CD14-positive monocyte (primary cell): ENCODE data around the gene MICU1. TPM values are rescaled to one million over a fixed set of nuclear protein-coding genes. Genes with fewer than 3 reads are reported as not detected.

ENCODE experiments used
- DNase-seq, 3 donors: peaks; one replicate each; pipeline ENCODE4 v3.0.0-alpha.2; 2011 to 2022
- H2AFZ ChIP-seq: 2 replicates; pipeline ENCODE4 v1.6.0; 2012; ENCODE audit warnings: mild to moderate bottlenecking, low read depth, low read length, inconsistent platforms; ENCODE audit not compliant: insufficient read depth, poor library complexity, severe bottlenecking
- H3K27ac ChIP-seq, 2 donors: 1 replicate in 1 of 2; 2 replicates in 1 of 2; pipeline ENCODE4 v1.5.1; 2012 to 2013; ENCODE audit warnings: low read length in 2 of 2, control low read depth in 1 of 2, inconsistent platforms in 1 of 2, low read depth in 1 of 2, mild to moderate bottlenecking in 1 of 2
- H3K27me3 ChIP-seq, 2 donors: one replicate each; pipeline versions ENCODE4 v1.6.0 to v1.6.1; 2011 to 2013; ENCODE audit warnings: low read length in 2 of 2; ENCODE audit not compliant: control insufficient read depth in 2 of 2, insufficient read depth in 2 of 2
- H3K36me3 ChIP-seq, 2 donors: replicated peaks in 1 of 2; 1 replicate in 1 of 2; 2 replicates in 1 of 2; pipeline versions ENCODE4 v1.5.1 to v1.6.1; 2012 to 2013; ENCODE audit warnings: low read length in 2 of 2, control low read depth in 1 of 2, inconsistent platforms in 1 of 2, mild to moderate bottlenecking in 1 of 2; ENCODE audit not compliant: insufficient read depth in 2 of 2, control insufficient read depth in 1 of 2
- H3K4me1 ChIP-seq, 2 donors: 1 replicate in 1 of 2; 2 replicates in 1 of 2; pipeline versions ENCODE4 v1.5.1 to v1.6.1; 2012 to 2013; ENCODE audit warnings: low read length in 2 of 2, control low read depth in 1 of 2, inconsistent platforms in 1 of 2, mild to moderate bottlenecking in 1 of 2, moderate library complexity in 1 of 2; ENCODE audit not compliant: insufficient read depth in 2 of 2, control insufficient read depth in 1 of 2
- H3K4me2 ChIP-seq: replicated peaks from 2 replicates; pipeline ENCODE3; 2012; ENCODE audit warnings: low read length, moderate library complexity, mild to moderate bottlenecking; ENCODE audit not compliant: poor library complexity, severe bottlenecking; ENCODE audit errors: extremely low read depth
- H3K4me3 ChIP-seq, 3 experiments: fragments of 200-600 bp in 1 of 3; sonication (generic) in 1 of 3; replicated peaks in 1 of 3; 1 replicate in 2 of 3; 2 replicates in 1 of 3; pipeline ENCODE4 v1.5.1; 2011 to 2013; ENCODE audit warnings: low read length in 3 of 3, mild to moderate bottlenecking in 3 of 3, control low read depth in 2 of 3, low read depth in 2 of 3, inconsistent platforms in 1 of 3, moderate library complexity in 1 of 3
- H3K79me2 ChIP-seq: 2 replicates; pipeline ENCODE4 v1.6.0; 2012; ENCODE audit warnings: mild to moderate bottlenecking, control low read depth, inconsistent platforms, low read length, moderate library complexity; ENCODE audit not compliant: insufficient read depth
- H3K9ac ChIP-seq: 2 replicates; pipeline ENCODE4 v1.6.0; 2017; ENCODE audit warnings: low read length, mild to moderate bottlenecking; ENCODE audit not compliant: insufficient read depth, poor library complexity, severe bottlenecking
- H3K9me3 ChIP-seq, 2 donors: replicated peaks in 1 of 2; 1 replicate in 1 of 2; 2 replicates in 1 of 2; pipeline versions ENCODE4 v1.5.1 to v1.6.1; 2012 to 2013; ENCODE audit warnings: low read length in 2 of 2, control low read depth in 1 of 2; ENCODE audit not compliant: control insufficient read depth in 1 of 2, insufficient read depth in 1 of 2
- H4K20me1 ChIP-seq: 2 replicates; pipeline ENCODE4 v1.6.0; 2012; ENCODE audit warnings: mild to moderate bottlenecking, low read length, control low read depth, moderate library complexity; ENCODE audit not compliant: insufficient read depth
- H3K27ac Mint-ChIP-seq, 7 donors: one replicate each; pipeline ENCODE4 v1.8.0; 2020; ENCODE audit warnings: mild to moderate bottlenecking in 7 of 7, mixed read lengths in 7 of 7, moderate library complexity in 6 of 7, inconsistent platforms in 2 of 7
- H3K27me3 Mint-ChIP-seq, 3 donors: one replicate each; pipeline ENCODE4 v1.8.0; 2021 to 2022; ENCODE audit warnings: low read depth in 3 of 3, mild to moderate bottlenecking in 3 of 3, mixed read lengths in 3 of 3, moderate library complexity in 3 of 3, inconsistent platforms in 1 of 3
- H3K36me3 Mint-ChIP-seq, 2 donors: one replicate each; pipeline ENCODE4 v1.8.0; 2020; ENCODE audit warnings: mixed read lengths in 2 of 2, inconsistent platforms in 1 of 2, mild to moderate bottlenecking in 1 of 2
- H3K4me1 Mint-ChIP-seq: one replicate; pipeline ENCODE4 v1.8.0; 2020; ENCODE audit warnings: mild to moderate bottlenecking, mixed read lengths
- H3K4me3 Mint-ChIP-seq, 2 donors: one replicate each; pipeline ENCODE4 v1.8.0; 2020; ENCODE audit warnings: mild to moderate bottlenecking in 2 of 2, mixed read lengths in 2 of 2, moderate library complexity in 1 of 2
- H3K9me3 Mint-ChIP-seq, 7 donors: one replicate each; pipeline ENCODE4 v1.8.0; 2020 to 2022; ENCODE audit warnings: mixed read lengths in 7 of 7, mild to moderate bottlenecking in 6 of 7, moderate library complexity in 6 of 7, inconsistent platforms in 2 of 7
- CTCF ChIP-seq: fragments of 200-600 bp; IDR thresholded peaks from one replicate; pipeline ENCODE4 v1.8.0; 2022; ENCODE audit warnings: antibody characterized with exemption, mild to moderate bottlenecking
- WGBS: methylation state at CpG from one replicate; pipeline ENCODE4 v1.1.5; 2013; ENCODE audit warnings: missing lambda C conversion rate; ENCODE audit not compliant: insufficient coverage; 5-methylcytosine and 5-hydroxymethylcytosine counted together
- intact Hi-C, 2 donors: fragments of 100-400 bp; cut with micrococcal nuclease; formaldehyde crosslinking; loops; one replicate each; pipeline versions ENCODE4 v1.15.0 to v1.15.1; 2023
- polyA plus RNA-seq, 3 donors: library from polyadenylated mRNA; depleted of rRNA in 1 of 3; unstranded in 2 of 3; stranded (reverse) in 1 of 3; fragments of 300-500 nt in 2 of 3; fragments of >200 nt in 1 of 3; fragmentation: Illumina TruSeq in 2 of 3; gene quantifications; 1 replicate in 2 of 3; 2 replicates in 1 of 3; pipeline ENCODE4 v1.2.3, GENCODE V29; 2012 to 2021

The MICU1 gene
- polyA plus RNA-seq, 3 donors = 51.1 to 76.4 (median 51.7) TPM

- H3K27ac Mint-ChIP-seq = no peak overlapping the region
- H2AFZ ChIP-seq = no peak overlapping the region
- H3K4me3 Mint-ChIP-seq = no peak overlapping the region
Observed at GRCh38 chr10:72525689-72526088, 100.2 kb downstream of the MICU1 start.

GRCh38 chr10:72525277-72525676 lies 100.6 kb downstream of the MICU1 start:
- Mint-ChIP-seq H3K27me3 (no peaks in the 10 kb centered on the region), H3K4me3 (no peak overlapping the region), H3K9me3 (peaks cover 0 to 2% (median 0%) of the 10 kb centered on the region in 7 donors), H3K4me1 (peaks cover 27% of the 10 kb centered on the region), H3K27ac (no peak overlapping the region), H3K36me3 (peaks cover 22 to 28% of the 10 kb centered on the region in 2 donors)
- Histone ChIP-seq H3K27me3 (no peaks in the 10 kb centered on the region), H3K9me3 (no peaks in the 10 kb centered on the region), H3K27ac (no peak overlapping the region), H2AFZ (no peak overlapping the region), H3K4me2 (no peak overlapping the region), H3K9ac (no peak overlapping the region), H3K79me2 (no peaks in the 10 kb centered on the region), H3K4me3 (no peak overlapping the region), H3K4me1 (peaks cover 10 to 19% of the 10 kb centered on the region in 2 donors), H3K36me3 (peaks cover 0 to 5% of the 10 kb centered on the region in 2 donors), H4K20me1 (no peaks in the 10 kb centered on the region)
- intact Hi-C loops = no loop called here
- DNase-seq = no peak
- 84% methylated on average over 3 of the region's 5 CpGs for WGBS
- no peak for TF ChIP-seq CTCF

More at GRCh38 chr10:72525689-72526088, 100.2 kb downstream of the MICU1 start:
- H3K4me3 ChIP-seq = no peak overlapping the region
- DNase-seq = no peak
- H3K9me3 ChIP-seq = no peaks in the 10 kb centered on the region
- Mint-ChIP-seq H3K36me3 (peaks cover 18 to 28% of the 10 kb centered on the region in 2 donors), H3K27me3 (no peaks in the 10 kb centered on the region), H3K4me1 (peaks cover 27% of the 10 kb centered on the region), H3K9me3 (peaks cover 0 to 2% (median 0%) of the 10 kb centered on the region in 7 donors)
- no peak overlapping the region for H3K4me2 ChIP-seq
- peaks cover 0 to 5% of the 10 kb centered on the region in 2 donors for H3K36me3 ChIP-seq
- H3K27me3 ChIP-seq = no peaks in the 10 kb centered on the region
- H4K20me1 ChIP-seq = no peaks in the 10 kb centered on the region
- no peak overlapping the region for H3K27ac ChIP-seq
- no peak overlapping the region for H3K9ac ChIP-seq
- intact Hi-C loops = no loop called here
- no peak for TF ChIP-seq CTCF
- no peaks in the 10 kb centered on the region for H3K79me2 ChIP-seq
- peaks cover 10 to 19% of the 10 kb centered on the region in 2 donors for H3K4me1 ChIP-seq
